HK-2 (cell line): ENCODE results near the gene WDFY2.

Experiments
- DNase-seq: peaks from one replicate; pipeline ENCODE4 v3.0.0-alpha.2; 2018; ENCODE audit not compliant: unreplicated experiment

Gene WDFY2

DNA sequence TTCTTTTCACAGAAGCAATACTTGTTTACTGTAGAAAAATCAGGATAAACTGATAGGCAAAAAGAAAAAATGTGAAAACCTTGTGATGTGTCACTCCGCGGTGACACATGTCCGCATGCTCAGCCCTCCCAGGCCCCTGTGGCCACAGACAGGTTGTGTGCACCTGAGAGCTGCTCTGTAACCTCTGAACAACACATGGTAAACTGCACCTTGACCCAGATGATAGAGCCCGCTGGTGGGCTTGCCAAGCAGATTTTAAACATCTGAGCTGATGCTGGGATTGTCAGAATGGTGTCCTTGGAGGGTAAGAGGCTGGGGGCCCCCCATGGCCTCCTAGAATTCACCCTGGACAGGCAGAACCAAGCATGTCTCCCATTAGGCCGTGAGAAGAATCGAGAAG, 185.9 kb downstream of the WDFY2 start:
- no peak for DNase-seq

DNA sequence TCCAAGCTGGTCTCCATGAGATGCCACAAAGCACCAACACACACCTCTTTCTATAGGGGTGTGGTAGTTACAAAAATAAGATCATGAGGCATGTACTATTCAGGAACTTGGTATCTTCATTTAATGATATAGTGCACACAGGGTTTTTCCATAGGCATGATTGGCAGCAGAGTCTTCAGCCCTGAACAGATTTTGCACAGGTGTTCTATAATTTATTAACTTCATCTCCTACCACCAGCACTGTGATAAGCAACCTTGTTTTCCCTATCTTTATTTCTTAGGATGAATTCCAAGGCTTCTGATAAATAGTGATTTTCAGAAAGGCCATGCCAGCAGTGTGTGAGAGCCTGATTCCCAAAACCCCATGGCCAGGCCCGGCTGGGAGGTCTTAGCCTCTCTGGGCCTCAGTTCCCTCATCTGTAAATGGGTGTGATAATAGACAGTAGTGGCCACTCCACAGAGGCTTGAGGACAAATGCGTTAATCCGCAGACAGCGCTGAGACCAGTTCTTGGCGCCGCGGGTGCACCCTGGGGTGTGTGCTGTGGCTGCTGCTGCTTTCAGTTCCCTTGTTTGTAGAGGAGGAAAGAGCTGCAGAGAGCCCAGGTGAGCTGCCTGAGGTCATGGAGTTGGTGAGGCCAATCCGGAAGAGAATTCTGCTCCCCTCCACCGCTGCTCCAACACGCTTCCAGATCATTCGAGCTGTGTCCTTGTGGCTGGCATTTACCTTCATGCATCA, 186.6 kb downstream of the WDFY2 start:
- no peak for DNase-seq

DNA sequence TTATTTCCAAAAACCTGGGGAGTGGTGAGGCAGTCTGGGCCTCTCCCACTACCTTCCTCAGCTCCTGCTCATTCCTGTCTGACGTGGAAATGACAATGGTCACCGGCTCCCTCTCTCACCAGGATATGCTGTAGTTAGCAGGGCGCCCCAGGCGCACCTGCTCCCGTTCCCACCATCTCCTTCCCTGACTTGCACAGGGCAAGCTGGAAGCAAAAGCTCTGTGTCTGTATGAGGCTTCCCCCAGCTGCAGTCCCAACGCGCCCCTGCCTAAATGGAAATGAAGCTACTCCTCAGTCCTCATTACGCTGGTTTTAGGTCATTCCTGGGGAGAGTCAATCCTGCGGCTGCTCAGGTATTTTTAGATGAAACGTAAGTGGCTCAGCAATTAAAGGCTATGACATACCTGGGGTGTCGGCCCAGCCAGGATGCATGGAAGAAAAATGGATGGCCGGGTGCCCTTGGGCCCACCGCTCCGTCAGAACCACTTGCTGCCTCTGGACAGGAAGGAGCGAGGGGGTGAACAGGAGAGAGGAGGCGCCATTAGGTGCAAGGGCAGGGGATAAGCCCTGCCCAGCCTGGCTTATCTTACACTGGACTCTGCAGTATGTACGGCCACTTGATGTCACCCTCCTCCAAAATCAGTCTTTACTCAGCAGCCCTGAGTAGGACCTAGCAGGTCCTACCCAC, 187.3 kb downstream of the WDFY2 start:
- no peak for DNase-seq

DNA sequence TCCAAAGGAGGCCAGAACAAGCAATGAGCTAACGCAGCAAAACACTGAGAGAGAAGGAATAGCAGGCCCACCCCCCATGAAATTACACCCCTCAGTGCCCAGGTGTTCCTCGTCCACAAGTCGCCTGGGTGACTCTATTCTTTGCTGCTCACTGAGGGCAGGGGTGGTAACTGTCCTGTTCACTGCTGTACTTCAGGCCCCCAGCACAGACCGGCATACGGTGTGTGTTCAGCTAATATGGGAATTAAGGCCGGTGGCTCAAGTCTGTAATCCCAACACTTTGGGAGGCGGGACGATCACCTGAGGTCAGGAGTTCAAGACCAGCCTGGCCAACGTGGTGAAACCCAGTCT, 187.8 kb downstream of the WDFY2 start:
- DNase-seq, result no peak

DNA sequence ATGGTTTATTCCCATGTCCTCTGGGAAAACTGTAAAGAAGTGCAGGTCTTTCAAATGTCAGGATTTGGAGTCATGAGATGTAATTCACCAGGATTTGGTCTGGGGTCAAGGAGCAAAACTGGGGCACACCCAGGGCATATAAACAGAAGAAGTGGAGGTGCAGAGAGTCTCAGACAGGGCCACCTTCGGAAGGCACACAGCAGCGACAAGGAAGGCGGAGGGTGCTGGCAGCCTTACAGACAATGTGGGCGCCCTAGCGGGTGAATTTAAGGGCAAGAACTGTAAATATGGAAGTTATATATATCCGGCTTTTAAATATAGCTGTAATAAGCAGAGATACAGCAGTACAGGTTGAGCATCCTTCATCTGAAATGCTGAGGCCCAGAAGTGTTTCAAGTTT, 188.5 kb downstream of the WDFY2 start:
- no peak for DNase-seq

DNA sequence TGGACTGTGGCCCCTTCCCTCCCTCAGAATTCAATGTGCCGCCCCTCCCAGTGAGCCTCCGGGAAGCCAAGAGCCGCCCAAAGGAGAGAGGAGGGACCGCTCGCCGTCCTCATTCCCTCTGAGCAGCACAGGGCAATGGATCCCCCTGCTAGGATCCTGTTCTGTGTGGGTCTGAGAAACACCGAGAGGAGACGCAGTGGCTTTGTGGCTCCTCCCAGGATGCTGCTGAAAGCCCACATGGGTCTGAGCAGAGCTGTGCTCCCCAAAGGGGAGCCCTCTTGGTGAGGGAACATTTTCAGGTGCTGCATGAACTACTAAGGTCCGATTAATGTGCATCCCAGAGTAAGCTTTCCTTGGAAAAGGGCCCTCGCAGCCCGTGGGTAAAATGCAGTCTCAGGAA, 189.3 kb downstream of the WDFY2 start:
- DNase-seq, result no peak

DNA sequence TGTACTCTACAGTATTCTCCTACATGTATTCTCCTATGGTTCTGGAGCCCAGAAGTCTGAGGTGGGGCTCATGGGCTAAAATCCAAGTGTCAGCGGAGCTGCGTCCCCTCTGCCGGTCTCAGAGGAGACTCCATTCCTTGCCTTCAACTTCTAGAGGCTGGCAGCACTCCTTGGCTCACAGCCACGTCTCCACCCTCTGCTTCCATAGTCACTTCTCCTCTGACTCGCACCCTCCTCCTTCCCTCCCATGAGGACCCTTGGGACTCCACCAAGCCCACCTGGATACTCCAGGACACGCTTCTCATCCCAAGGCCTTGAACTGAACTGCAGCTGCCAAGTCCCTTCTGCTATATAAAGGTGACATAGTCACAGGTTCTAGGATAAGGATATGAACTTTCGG, 191.9 kb downstream of the WDFY2 start:
- no peak for DNase-seq

DNA sequence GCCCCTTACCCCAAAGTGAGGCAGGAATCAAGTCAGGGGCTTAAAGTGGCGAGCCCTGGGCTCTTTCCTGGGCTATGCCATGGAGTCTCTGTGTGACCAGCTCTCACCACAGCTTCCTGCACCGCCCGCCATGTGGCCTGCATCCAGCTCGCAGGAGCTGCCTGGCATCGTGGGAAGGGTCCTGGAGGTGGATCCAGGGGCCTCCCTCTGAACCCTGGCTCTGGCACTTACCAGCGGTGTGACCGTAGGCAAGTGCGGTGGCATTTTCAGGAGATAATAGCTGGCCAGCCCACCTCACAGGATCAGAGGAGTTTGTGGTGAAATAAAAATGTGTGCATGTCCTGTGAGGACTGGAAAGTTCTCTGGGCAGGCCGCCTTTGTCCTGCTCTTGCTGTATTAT, 193.7 kb downstream of the WDFY2 start:
- no peak for DNase-seq

DNA sequence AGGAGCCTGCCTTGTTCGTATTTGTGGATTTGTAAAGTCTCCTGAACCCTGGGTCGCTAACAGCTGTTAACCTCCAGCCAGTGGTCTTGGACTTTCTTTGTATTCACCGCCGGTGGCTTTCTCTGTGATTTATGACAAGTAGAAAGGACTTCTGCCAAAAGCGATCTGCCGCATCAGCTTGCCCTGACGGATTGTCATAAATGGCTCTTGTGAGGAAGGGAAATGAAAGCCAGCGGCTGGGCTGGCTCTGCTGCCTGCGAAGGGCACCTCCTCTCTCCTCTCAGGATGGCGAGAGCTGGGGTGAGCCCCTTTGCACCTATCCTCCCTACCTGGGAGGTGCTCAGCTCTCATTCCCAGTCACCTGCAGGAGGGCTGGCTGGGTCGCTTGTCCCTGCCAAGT, 194.1 kb downstream of the WDFY2 start:
- DNase-seq, result no peak

DNA sequence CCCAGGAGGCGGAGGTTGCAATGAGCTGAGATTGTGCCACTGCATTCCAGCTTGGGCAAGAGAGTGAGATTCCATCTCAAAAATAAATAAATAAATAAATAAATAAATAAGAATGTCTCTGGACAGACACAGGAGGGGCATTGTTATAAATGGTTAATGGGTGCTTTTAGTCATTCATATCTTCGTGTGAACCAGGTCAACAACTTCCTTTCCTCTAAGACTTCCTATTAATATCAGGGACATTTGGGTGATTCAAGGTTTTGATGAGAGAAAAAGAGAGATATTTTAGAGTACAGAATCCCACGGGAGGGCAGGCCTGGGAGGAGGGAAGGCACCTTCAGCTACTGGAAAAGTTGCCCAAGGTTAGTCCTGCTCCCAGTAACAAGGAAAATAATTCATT, 195.8 kb downstream of the WDFY2 start:
- no peak for DNase-seq

DNA sequence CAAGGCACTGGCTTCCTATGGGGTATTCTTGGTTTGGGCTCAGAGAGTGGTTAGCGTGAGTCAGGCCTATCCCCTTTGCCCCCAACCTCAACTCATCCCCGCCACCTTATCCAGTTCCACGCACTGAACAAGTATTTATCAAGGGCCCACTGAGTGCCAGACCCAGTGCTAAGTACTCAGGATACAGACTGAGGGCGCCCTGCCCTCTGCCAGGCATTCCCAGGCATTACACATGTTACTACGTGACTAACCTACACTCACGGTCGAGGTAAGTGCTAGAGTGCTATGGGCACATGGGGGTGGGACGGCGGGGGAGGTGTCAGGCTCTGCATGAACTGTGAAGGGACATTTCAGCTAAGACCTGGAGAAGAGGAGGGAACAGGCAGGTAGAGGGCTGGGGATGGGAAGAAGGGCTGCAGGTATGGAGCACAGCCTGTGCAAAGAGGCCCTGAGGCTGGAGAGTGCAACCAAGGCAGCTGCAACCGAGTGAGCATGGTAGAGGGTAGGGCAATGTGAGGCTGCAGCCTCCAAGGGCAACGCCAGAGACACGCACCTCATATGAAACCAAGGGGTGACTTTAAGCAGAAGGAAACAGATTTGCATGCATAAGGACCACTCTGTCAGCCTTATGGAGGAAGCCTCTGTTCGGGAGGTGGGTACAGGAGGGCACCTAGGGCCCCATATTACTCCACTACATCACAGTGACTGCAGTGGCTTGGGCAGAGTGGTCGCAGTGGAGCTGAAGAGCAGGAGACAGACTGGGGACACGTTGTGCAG, 197.2 kb downstream of the WDFY2 start:
- peak; percentile 17 for DNase-seq

DNA sequence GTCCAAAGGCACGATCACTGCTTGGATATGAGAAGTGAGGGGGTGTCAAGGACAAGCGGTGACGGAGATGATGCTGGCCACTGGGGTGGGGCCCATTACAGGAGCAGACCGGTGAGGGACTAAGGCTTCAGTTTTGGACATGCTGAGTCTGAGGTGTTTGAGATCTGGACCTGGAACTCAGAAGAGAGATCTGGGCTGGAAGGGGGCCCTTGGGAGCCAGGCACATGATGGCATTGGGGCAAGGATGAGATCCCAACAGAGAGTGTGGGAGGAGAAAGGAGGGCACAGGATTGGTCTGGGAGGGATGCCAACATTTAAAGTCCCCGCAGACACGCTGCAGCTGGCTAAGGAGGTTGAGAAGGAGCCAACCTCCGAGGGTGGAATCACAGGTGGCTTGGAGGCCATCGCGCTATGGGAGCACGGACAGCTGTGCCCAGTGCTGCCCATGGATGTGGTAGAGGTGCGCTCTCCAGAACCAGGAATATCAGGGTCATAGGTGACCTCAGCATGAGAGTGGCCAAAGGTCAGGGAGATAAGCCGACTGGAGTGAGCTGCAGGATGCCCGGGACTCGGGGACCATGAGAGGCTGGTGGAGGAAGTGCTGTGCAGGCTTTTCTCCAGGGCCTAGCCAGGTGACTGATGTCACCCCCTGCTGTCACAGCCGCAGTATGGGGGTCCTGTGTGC, 197.9 kb downstream of the WDFY2 start:
- DNase-seq, result no peak

DNA sequence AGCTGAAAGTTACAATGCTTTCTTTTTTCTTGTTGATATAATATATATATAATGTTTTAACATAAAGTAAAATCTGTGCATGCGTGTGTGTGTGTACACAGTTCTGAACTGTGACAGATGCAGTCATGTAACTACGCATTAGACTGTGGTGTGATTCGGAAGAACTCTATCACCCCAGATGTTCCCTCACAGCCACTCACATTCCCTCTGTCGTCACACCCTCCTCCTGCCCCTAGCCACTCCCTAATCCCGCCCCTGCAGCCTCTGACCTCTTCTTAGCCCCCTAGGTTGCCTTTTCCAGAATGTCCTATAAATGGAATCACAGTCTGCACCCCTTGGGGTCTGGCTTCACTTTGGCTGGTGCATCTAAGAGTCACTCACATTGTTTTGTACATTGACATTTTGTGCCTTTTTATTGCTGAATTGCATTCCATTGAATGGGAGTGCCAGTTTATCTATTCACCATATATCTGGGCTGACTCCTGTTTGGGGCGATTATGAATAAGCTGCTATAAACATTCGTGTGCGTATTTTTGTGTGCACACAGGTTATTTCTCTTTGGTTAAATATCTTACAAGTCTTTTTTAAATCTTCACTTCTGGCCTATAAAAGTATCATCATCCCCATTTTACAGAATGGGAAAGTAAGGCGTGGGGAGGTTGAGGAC, 199.3 kb downstream of the WDFY2 start:
- no peak for DNase-seq

DNA sequence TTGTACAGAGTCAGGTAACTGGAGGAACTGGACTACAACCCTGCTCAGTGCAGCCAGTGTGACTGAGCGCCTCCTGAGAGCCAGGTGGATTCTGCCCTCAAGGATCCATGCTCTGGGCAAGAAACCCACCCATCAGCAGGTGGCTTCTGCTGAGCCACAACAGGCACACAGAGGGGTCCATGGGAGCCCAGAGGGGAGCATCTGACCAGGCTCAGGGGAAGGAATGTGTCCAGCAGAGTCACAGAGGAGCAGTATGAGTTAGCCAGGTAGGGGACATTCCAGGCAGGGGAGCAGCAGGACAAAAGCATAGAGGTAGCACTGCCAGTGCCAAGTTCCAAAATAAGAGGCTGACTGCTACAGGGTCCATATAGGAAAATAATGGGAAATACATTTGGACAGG, 199.8 kb downstream of the WDFY2 start:
- no peak for DNase-seq

DNA sequence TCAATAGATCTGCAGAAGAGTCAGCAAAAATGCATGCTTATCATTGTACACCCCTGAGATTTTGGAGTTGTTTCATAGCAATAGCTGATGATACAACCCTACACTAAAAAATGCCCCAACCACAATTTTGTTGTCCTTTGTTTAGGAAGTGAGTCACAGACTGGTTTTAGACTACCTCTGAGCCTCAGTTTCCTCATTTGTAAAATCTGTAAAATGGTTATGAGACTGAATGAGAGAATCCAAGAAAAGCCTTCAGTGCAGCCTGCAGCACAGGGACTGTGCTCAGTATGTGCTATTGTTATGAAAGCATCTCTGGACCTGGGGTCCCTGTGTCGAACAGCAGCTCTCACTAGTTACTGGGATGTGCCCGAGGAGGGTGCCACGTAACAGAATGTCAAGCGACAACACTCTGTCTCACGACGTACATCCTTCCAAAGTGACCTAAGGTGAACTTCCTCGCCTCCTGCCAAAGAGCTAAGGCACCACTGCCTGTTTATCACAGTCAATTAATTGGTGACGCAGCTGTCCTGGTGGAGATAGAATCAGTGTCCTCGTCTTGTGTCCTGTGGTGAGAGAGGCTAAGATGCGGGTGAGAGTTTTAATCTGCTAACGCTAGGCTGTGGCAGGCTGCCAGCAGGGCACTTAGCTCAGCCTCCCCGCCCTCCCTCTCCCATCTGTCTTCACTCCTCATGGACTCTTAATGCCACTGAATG, 201.6 kb downstream of the WDFY2 start:
- no peak for DNase-seq

DNA sequence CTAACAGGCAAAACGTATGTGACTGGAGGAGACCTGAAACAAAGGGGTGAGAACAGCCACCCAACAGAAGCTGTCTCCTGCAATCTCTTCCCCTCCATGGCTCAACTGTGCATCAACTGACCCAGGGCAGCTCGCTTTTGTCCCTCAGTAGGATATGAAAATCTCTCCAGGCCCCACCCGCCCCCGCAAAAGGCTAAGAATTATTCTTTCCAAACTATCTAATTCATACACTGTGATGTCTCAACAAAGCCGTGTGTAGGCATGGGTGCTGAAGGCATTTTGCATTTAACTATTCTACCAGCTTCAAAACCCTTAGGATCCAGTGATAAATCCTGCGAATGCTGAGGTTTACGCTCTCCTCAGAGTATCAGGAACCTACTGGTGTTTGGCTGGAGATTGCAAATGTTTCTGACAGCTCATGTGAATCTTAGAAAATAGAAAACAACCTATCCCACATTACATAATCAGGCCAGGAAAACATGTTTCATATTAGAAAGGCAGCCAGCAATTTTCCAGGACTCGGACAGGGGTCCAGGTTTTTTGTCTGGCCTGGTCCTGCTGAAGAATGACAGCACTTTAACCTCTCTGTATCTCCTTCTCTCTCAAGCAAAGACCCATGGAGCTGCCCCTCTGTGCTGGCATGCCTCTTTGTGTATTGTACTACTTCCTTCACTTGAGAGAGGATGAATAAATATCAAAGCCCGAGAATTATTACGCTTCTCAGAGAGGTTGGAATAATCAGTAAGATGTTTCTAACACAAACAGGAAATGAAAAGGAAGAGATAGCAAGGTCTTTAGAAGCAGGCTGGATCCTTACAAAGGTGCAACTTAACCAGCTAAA, 202.4 kb downstream of the WDFY2 start:
- DNase-seq, result no peak

DNA sequence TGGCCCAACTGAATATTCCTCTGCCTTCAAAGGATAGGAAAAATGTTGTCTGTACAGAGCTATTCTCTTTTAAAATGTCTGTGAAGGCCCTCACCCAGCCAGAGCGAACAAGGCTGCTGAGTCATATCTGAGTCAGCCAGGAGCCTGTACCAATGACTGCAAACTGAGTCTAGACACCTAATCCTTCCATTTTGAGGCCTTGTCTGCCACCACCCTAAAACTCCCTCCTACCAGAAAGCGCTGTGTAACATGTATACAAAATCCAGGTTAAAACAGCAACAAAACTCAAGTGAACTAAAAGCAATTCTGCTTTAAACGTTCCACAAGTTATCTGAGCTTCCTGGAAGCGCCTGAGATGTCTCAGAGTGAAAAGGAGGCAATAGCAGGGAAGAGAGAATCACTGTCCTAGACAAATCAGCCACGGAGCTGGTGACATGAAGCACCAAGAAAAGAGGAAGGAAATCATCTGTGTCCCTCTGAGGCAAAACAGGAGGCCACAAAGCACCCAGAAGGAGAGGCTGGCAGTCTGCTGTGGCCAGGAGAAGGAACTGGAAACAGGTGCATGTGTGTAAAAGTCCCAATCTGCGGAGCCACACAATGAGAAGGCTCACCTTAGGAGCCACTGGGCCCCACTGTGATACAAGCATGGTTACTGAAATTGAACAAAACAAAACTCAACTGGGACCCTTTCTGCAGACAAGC, 209.5 kb downstream of the WDFY2 start:
- DNase-seq, result peak; percentile 29

DNA sequence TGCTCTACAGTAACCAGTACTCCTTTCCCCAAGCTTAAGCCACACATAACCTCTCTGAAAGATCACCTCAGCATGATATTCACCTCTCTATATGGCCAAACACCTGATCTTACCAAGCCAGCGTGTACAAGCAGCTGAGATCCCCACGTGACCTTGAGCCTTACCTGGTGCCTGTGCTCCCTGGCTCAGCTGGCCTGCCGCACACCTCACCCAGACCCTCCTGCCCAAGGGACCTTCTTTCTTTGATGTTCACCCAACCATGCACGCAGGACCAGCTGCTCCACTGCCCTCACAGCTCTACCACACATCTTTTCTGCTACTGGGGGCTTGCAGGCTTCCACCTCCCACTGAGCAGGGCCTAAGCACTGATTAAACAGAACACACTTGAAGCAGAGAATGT, 210.7 kb downstream of the WDFY2 start:
- DNase-seq, result no peak

DNA sequence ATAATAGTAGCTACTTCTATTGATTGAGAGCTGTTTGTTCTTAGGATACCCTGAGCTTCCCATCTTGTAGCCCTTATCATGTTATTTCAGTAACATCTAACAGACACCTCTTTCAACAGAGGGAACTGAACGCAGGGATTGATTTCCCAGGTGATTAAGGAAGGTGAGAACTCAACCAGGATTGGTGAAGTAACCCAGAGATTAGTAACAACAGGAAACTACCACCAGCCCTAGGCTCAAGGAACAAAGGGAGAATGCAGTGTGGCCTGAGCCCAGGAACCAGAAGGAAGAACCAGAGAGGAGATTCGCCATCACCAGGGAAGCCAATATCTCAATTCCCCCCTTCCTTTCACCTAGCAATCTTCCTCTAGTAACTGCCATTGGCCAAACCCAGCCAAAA, 211.2 kb downstream of the WDFY2 start:
- DNase-seq, result no peak

DNA sequence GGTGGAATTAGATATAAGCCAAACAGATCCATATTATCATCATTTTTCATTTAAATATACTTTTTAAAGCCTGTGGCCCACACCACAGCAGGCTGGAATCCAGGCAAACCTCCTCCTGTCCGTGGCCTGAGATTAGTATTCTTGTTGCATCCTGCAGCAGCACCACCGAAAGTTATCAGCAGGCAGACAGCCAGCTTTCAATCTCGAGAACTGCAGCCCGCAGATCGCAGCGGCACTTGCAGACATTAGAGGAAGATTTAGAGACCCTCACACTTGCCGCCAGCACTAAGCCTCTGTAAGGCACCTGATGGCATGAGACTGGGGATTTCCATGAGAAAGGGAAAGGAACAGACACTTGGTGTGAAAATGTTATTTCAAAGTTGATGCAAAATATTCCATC, 212.3 kb downstream of the WDFY2 start:
- DNase-seq, result no peak
